ENCODE results near the gene PAQR3.
A peak's percentile ranks its signal among the peaks of the same experiment; 100 is the strongest.

Gene PAQR3, protein sequence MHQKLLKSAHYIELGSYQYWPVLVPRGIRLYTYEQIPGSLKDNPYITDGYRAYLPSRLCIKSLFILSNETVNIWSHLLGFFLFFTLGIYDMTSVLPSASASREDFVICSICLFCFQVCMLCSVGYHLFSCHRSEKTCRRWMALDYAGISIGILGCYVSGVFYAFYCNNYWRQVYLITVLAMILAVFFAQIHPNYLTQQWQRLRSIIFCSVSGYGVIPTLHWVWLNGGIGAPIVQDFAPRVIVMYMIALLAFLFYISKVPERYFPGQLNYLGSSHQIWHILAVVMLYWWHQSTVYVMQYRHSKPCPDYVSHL

DNA sequence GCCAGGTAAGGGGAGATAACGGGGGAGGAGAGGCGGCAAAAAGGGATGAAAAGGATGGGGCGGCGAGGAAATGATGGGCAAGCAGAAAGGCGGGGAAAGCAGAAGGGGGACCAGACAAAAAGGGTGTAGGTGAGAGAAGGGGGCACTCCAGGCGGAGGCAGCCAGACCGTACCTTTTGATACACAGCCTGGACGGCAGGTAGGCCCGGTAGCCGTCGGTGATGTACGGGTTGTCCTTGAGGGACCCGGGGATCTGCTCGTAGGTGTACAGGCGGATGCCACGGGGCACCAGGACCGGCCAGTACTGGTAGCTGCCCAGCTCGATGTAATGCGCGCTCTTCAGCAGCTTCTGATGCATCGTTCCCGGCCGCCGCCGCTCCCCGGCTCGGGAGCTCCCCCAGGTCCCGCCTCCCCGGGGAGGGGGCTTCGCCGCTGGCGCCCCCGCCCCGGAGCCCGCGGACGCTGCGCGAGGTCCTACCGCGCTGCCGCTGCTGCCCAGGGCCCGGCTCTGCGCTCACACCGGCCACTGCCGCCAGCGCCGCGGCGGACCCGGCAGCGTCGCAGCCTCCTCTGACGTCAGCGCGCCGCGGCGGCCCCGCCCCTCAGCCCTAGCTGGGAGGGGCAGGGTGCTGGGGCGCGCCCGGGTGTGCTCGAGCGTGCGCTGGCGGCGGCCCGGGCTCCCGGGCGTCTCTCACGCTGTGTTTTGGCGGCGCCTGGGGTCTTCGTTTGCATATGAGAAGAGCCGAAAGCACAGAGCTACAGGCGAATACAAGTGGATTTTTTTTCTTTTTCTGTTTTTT, at the start of gene PAQR3:
TSS of gene PAQR3 (minus strand) at position 571 of the 799 bp plus-strand sequence. CDS start at position 357, 214 bp downstream.
- in situ Hi-C loops (cut with MboI; ENCODE audit: low sequenced_read_pairs, unreplicated experiment) = no loop called here
- TF ChIP-seq, protein P1, sequence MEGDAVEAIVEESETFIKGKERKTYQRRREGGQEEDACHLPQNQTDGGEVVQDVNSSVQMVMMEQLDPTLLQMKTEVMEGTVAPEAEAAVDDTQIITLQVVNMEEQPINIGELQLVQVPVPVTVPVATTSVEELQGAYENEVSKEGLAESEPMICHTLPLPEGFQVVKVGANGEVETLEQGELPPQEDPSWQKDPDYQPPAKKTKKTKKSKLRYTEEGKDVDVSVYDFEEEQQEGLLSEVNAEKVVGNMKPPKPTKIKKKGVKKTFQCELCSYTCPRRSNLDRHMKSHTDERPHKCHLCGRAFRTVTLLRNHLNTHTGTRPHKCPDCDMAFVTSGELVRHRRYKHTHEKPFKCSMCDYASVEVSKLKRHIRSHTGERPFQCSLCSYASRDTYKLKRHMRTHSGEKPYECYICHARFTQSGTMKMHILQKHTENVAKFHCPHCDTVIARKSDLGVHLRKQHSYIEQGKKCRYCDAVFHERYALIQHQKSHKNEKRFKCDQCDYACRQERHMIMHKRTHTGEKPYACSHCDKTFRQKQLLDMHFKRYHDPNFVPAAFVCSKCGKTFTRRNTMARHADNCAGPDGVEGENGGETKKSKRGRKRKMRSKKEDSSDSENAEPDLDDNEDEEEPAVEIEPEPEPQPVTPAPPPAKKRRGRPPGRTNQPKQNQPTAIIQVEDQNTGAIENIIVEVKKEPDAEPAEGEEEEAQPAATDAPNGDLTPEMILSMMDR (IDR thresholded peaks at IDR 0.05; ENCODE audit: borderline replicate concordance, control extremely low read depth, extremely low read depth, insufficient read depth, missing control alignments) = no peak
- DNase-seq (ENCODE audit: low spot score) = peak; percentile 96

DNA sequence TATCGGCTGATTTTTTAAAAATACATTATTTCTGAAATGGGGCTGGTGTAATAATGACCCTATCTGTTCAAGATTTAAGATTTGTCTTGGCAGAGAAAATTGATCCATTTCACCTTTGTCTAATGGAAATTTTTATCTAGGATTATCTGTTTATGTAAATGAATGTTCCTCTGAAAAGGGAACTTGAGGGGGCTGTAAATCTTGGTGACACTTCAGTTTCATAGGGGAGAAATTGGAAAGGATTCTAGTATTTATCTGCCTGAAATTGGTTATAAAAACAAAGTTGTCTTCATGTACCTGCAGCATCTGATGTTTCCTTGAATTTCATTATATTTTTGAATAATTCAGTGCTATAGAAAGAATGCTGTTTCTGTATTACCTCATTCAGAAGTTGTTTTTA, 48.4 kb upstream of the PAQR3 start:
- TF ChIP-seq, protein P1 (IDR thresholded peaks at IDR 0.05; ENCODE audit: borderline replicate concordance, control extremely low read depth, extremely low read depth, insufficient read depth, missing control alignments) = no peak
- in situ Hi-C loops (cut with MboI; ENCODE audit: low sequenced_read_pairs, unreplicated experiment) = no loop called here
- DNase-seq (ENCODE audit: low spot score) = no peak

DNA sequence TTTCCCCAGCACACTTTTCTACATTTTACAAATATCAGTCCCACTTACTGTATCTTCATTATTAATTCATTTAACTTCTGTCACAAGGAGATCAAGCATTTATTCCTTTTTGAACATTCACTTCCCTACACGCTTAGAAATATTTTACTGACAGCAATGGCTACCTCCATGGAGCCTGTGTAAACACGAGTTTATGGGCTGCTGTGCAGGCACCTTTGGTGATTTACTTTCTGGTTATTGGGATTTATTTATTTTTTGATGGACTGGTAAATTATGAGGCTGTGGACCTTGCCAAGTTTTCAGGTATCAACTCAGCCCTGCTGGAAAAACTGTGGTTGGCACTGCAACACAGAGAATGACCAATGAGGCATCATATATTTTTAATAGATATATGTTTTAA, 45.4 kb upstream of the PAQR3 start:
- in situ Hi-C loops (cut with MboI; ENCODE audit: low sequenced_read_pairs, unreplicated experiment) = no loop called here
- no peak for DNase-seq (ENCODE audit: low spot score)
- TF ChIP-seq, protein P1 (IDR thresholded peaks at IDR 0.05; ENCODE audit: borderline replicate concordance, control extremely low read depth, extremely low read depth, insufficient read depth, missing control alignments) = no peak

DNA sequence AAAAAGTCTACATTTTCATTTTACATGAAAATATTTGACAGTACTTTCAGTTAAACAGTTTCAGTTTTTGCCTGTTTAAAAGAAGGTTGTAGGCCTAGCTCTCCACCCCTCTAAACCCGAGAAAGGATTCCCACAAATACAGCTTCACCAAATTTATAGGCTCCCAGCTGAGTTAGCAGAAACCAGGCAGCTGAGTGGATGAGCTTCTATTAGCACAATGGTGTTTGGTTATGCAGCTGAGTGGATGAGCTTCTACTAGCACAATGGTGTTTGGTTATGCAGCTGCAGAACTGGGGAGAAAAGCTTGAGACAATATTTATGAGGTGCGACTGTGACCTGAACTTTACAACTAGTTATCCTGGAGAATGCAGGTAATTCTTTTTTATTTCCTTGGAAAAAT, 36.6 kb upstream of the PAQR3 start:
- TF ChIP-seq, protein P1 (IDR thresholded peaks at IDR 0.05; ENCODE audit: borderline replicate concordance, control extremely low read depth, extremely low read depth, insufficient read depth, missing control alignments) = no peak
- in situ Hi-C loops (cut with MboI; ENCODE audit: low sequenced_read_pairs, unreplicated experiment) = no loop called here
- DNase-seq (ENCODE audit: low spot score) = no peak

DNA sequence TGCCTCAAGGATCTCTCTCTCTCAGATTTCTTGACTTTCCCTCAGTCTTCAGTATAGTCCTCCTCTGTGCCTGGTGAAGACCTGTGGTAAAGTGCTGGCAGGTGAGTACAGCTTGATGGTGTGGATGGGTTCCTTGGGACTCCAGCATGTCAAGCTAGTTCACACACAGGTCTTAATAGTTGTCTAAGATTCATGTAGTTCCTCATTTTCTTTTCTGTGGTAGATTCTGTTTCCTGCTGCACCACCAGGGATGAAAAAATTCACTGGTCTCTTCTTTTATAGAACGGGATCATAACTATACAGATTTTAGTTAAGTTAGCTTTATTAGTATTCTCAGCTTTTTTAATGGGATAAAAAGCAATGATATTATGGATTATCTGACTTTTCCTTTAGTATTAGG, 32.5 kb upstream of the PAQR3 start:
- DNase-seq (ENCODE audit: low spot score) = no peak
- in situ Hi-C loops (cut with MboI; ENCODE audit: low sequenced_read_pairs, unreplicated experiment) = no loop called here
- TF ChIP-seq, protein P1 (IDR thresholded peaks at IDR 0.05; ENCODE audit: borderline replicate concordance, control extremely low read depth, extremely low read depth, insufficient read depth, missing control alignments) = no peak

DNA sequence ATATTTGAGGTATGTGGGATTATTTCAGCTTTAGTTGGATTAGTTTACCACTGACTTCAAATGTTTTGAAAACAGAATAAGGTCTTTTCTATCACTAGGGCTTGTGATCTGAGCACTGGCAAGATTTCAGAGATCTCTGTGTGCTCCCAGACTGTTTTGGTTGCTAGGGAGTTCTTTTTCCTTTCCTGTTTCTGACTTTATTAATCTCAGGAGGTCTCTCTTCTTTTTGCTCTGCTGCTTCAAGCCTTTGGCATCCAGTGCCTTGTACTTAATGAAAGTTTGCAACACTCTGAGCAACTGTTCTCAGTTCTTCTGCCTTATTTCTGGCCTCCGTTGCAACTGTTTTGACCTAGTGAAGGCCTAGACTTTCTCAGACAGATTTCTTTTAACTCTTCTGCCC, 32.1 kb upstream of the PAQR3 start:
- TF ChIP-seq, protein P1 (IDR thresholded peaks at IDR 0.05; ENCODE audit: borderline replicate concordance, control extremely low read depth, extremely low read depth, insufficient read depth, missing control alignments) = no peak
- DNase-seq (ENCODE audit: low spot score) = no peak
- in situ Hi-C loops (cut with MboI; ENCODE audit: low sequenced_read_pairs, unreplicated experiment) = no loop called here

Measured in GM13976 (cell line).